Heart right ventricle (tissue), 16 donors: ENCODE measurements around the gene CYFIP1. TPM values are rescaled to one million over a fixed set of nuclear protein-coding genes. Genes with fewer than 3 reads are reported as not detected.
A peak's percentile ranks its signal among the peaks of the same experiment; 100 is the strongest.

Experiments used
- ATAC-seq, 8 donors: fragments of 200-7000 bp; cut with Tn5 transposase; one replicate each; pipeline ENCODE4 v1.9.1; 2020; ENCODE audit warnings: mild to moderate bottlenecking in 8 of 8, moderate library complexity in 8 of 8, moderate number of reproducible peaks in 1 of 8
- DNase-seq, 2 donors: peaks; one replicate each; pipeline ENCODE4 v3.0.0-alpha.2; 2020
- H3K27ac ChIP-seq, 10 donors: fragments of 200-600 bp; sonication (generic) in 2 of 10; one replicate each; pipeline versions ENCODE4 v1.5.0 to v1.8.0; 2020 to 2022; ENCODE audit warnings: mild to moderate bottlenecking in 3 of 10
- H3K27me3 ChIP-seq, 7 donors: fragments of 200-600 bp; one replicate each; pipeline ENCODE4 v1.8.0; 2021 to 2022; ENCODE audit warnings: mild to moderate bottlenecking in 2 of 7
- H3K36me3 ChIP-seq, 9 donors: fragments of 200-600 bp; sonication (generic) in 1 of 9; one replicate each; pipeline versions ENCODE4 v1.5.0 to v1.8.0; 2020 to 2022; ENCODE audit warnings: mild to moderate bottlenecking in 2 of 9
- H3K4me1 ChIP-seq, 9 donors: fragments of 200-600 bp; sonication (generic) in 1 of 9; one replicate each; pipeline versions ENCODE4 v1.5.0 to v1.8.0; 2020 to 2022; ENCODE audit warnings: mild to moderate bottlenecking in 4 of 9
- H3K4me3 ChIP-seq, 10 donors: fragments of 200-600 bp; sonication (generic) in 2 of 10; one replicate each; pipeline versions ENCODE4 v1.5.0 to v1.8.0; 2020 to 2022; ENCODE audit warnings: mild to moderate bottlenecking in 7 of 10, moderate library complexity in 2 of 10
- H3K9me3 ChIP-seq, 11 donors: fragments of 200-600 bp in 10 of 11; sonication (generic) in 2 of 11; one replicate each; pipeline versions ENCODE4 v1.5.0 to v1.8.0; 2013 to 2022; ENCODE audit warnings: mild to moderate bottlenecking in 2 of 11, control low read depth in 1 of 11, moderate library complexity in 1 of 11
- CTCF ChIP-seq, 9 donors: fragments of 200-600 bp; sonication (generic) in 2 of 9; IDR thresholded peaks; one replicate each; pipeline versions ENCODE4 v1.5.0 to v1.8.0; 2021 to 2022; ENCODE audit warnings: antibody characterized with exemption in 9 of 9, mild to moderate bottlenecking in 5 of 9, moderate library complexity in 1 of 9
- WGBS, 2 donors: extraction: QIAGEN DNeasy Blood & Tissue Kit; methylation state at CpG; one replicate each; pipeline ENCODE4 v1.1.7; 2013; ENCODE audit warnings: inconsistent platforms in 1 of 2; 5-methylcytosine and 5-hydroxymethylcytosine counted together
- intact Hi-C, 10 donors: fragments of 100-400 bp; cut with DNase I; formaldehyde crosslinking; loops; one replicate each; pipeline versions ENCODE4 v1.11.1 to v1.14.2; 2022
- polyA plus RNA-seq, 2 donors: library from polyadenylated mRNA; stranded (reverse); fragments of 200-250 nt; gene quantifications; one replicate each; pipeline ENCODE4 v1.2.3, GENCODE V29; 2013
- total RNA-seq, 10 donors: library from RNA; stranded (reverse); fragmentation: NEBNext Ultra II Directional in 3 of 10; extraction: Animal tissue kit (Norgen Biotek cat#: 25700) in 3 of 10; gene quantifications; one replicate each; pipeline versions ENCODE4 v1.2.1 to v1.2.4, GENCODE V29; 2021 to 2023
- donor health status: Arrhythmogenic right ventricular cardiomyopathy.
- donor health status: ischemic (EF 13 %, LVEDD 7.1; RV severe dilation, severe dysfunction).
- donor health status: healthy with polysubstance abuse.
- donor health status: DM: no; HTN: yes; CAD: no.
- donor health status: DM: no; HTN: no; CAD: no.
- donor health status: ischemic (EF 25% LVEDD 6.9; RV normal size, moderate dysfunction).
- donor health status: ischemic (EF 25% LVEDD 5.7; RV mildly dilated, moderate dysfunction).
- donor health status: healthy.
- donor health status: DM: yes; HTN: yes; CAD: no.
- donor health status: Ischemic cardiomyopathy.
- donor health status: ischemic (EF 35%, LVEDD 5.7; RV mildly dilated, moderate dysfunction).
- donor health status: nonischemic (EF 11% LVEDD 7.7; RV severe dilation, severe dysfunction).
- donor health status: DM: yes; HTN: yes; CAD: no.
- donor health status: PGD.
- donor health status: ischemic (EF 29% LVEDD 5.4; RV normal size, mild dysfunction).
- donor health status: nonischemic (EF 23%, LVEDD 6.1; RV moderate dilation, normal function).

Gene CYFIP1
- total and polyA plus RNA-seq, 12 donors = 12.4 to 56.6 (median 27.1) TPM

- no peak for ATAC-seq
- TF ChIP-seq CTCF (IDR thresholded peaks at IDR 0.05) = no peak
- H3K27me3 ChIP-seq = no peaks in the 10 kb centered on the region
- intact Hi-C loops = loop anchor here in 1 of 10 donors (10.0 kb wide), 1 partner anchor 45 kb away; no protein-coding TSS in a partner anchor
- H3K9me3 ChIP-seq = no peaks in the 10 kb centered on the region
- H3K36me3 ChIP-seq = no peaks in the 10 kb centered on the region
- no peak for DNase-seq
- 89% methylated on average over 33 of the region's 33 CpGs for WGBS, 2 donors
- H3K4me3 ChIP-seq = no peak overlapping the region
- peak overlapping the region in 9 of 10 donors; percentile 37 to 84 (median 56) for H3K27ac ChIP-seq
- peaks cover 41 to 98% (median 83%) of the 10 kb centered on the region in 9 donors for H3K4me1 ChIP-seq
These were observed 20.7 kb downstream of the CYFIP1 start for GRCh38 chr15:22959321-22960101.

DNA sequence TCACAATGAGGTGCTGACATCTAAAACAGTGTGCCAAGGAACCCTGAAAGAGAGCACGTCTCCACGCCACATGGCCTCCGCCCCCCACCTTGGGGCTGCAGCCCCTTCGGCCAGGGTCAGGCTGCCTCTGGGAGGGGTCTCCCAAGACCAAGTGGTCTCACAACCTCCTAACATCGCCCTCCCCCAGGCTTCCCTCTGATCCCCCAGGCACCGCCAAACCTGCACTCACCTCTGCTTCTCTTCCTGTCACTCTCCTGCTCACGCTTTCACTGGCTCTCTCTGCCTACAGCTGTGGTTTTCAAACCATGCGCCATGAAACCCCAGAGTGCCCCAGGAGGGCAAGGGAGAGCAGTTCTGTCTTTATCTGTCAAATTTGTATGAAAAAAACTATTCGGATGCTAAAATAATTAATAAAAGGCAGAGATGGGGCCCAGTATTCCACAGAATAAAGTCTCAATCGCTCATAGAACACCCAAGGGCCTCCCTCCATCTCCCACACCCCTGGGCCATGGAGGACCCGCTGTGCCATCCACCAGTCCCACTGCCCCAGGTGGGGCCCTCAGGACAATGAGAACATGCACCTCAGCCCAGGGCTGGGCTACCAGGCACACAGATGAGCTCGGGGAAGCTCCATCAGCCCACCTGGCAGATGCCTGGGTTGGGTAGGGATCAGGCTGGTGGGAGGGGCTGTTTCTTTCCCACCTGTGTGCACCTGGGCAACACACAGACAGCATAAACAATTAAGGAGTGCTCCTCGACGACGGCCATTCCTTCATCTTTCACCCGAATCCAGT is 21.5 kb downstream of the CYFIP1 start:
- Histone ChIP-seq H3K4me1 (peaks cover 39 to 100% (median 85%) of the 10 kb centered on the region in 9 donors), H3K36me3 (no peaks in the 10 kb centered on the region), H3K27me3 (no peaks in the 10 kb centered on the region), H3K4me3 (no peak overlapping the region), H3K9me3 (no peaks in the 10 kb centered on the region), H3K27ac (peak overlapping the region in 3 of 10 donors; percentile 28 to 84 (median 74))
- TF ChIP-seq CTCF (IDR thresholded peaks at IDR 0.05) = no peak
- 86 to 89% methylated on average over 16 of the region's 16 CpGs for WGBS, 2 donors
- ATAC-seq = no peak
- intact Hi-C loops = no loop called here
- no peak for DNase-seq

GRCh38 chr15:22956978-22957260 is 23.2 kb downstream of the CYFIP1 start:
- H3K4me3 ChIP-seq = no peak overlapping the region
- no peaks in the 10 kb centered on the region for H3K9me3 ChIP-seq
- H3K27ac ChIP-seq = peak overlapping the region in 6 of 10 donors; percentile 6 to 71 (median 48)
- H3K27me3 ChIP-seq = no peaks in the 10 kb centered on the region
- no peak for TF ChIP-seq CTCF (IDR thresholded peaks at IDR 0.05)
- ATAC-seq (no peak), DNase-seq (no peak)
- intact Hi-C loops = loop anchor here in 1 of 10 donors (2.0 kb wide), 1 partner anchor 22 kb away; no protein-coding TSS in a partner anchor
- H3K36me3 ChIP-seq = no peaks in the 10 kb centered on the region
- WGBS, 2 donors = 93 to 98% methylated on average over 14 of the region's 14 CpGs
- H3K4me1 ChIP-seq = peaks cover 36 to 100% (median 83%) of the 10 kb centered on the region in 9 donors

DNA sequence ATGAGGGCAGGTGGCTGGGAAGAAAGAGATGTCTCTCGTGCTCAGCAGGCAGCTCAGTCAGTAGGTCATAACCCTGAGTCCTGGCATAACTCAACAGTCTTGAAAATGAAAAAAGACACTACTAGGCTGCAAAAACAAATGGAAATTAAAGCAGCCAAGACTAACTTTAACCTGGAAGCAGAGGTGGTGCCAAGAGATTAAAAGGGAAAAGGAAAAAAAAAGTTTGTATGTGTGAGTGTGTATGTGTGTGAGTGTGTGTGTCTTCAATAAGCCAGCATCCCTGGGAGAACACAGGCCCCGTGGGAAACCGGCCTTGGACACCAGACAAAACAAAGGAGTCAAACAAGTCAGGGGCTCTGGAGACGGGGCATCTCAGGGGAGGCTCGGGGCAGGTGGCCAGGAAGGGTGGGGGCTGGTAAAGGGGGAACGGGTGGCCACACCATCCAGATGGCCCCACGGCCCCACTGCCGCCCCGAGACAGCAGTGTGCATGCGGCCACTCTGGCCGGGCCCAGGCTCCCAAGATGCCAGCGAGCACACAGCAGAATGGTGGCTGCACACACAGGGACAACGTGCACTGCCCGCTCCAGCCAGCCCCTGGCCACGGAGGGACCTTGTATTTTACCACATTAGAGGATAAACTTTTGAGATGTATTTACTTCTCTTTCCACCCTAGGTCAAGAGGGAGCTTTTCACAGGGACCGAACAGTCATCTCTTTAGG is 23.8 kb downstream of the CYFIP1 start:
- no peak for TF ChIP-seq CTCF (IDR thresholded peaks at IDR 0.05)
- Histone ChIP-seq H3K27ac (peak overlapping the region in 8 of 10 donors; percentile 24 to 71 (median 48)), H3K36me3 (no peaks in the 10 kb centered on the region), H3K27me3 (no peaks in the 10 kb centered on the region), H3K9me3 (no peaks in the 10 kb centered on the region), H3K4me3 (peak overlapping the region in 1 of 10 donors; percentile 1), H3K4me1 (peaks cover 35 to 100% (median 82%) of the 10 kb centered on the region in 9 donors)
- intact Hi-C loops = loop anchor here in 1 of 10 donors (2.0 kb wide), 1 partner anchor 22 kb away; no protein-coding TSS in a partner anchor
- DNase-seq (peak; percentile 61 to 68), ATAC-seq (peak; percentile 14 to 58 (median 30))
- WGBS, 2 donors = 42 to 47% methylated on average over 16 of the region's 16 CpGs
